ENCODE data around the gene GTF3A.
"Not testable (repeated sequence)": the region's sequence is repeated elsewhere in the genome, so short reads cannot be mapped to it uniquely, and the experiment has no call there.

GTF3A gene

GRCh38 chr13:27395007-27395510 is 29.4 kb upstream of the GTF3A start:
- H3K79me2 ChIP-seq (ENCODE audit: low read length): no peaks in the 10 kb centered on the region
- no peak overlapping the region for H3K9ac ChIP-seq (ENCODE audit: low read length)
- H2AFZ ChIP-seq (ENCODE audit: low read length): no peak overlapping the region
- no peak overlapping the region for H3K27ac ChIP-seq (ENCODE audit: low read length)
- no peaks in the 10 kb centered on the region for H3F3A ChIP-seq (ENCODE audit: insufficient read depth, low read length)
- no peaks in the 10 kb centered on the region for H3K36me3 ChIP-seq (replicated peaks; ENCODE audit: insufficient read depth, low read length)
- H4K20me1 ChIP-seq (ENCODE audit: insufficient read depth, low read length): no peaks in the 10 kb centered on the region
- H3K4me1 ChIP-seq (ENCODE audit: low read length): no peaks in the 10 kb centered on the region
- H3K9me3 ChIP-seq (replicated peaks; ENCODE audit: insufficient read depth, low read length): no peaks in the 10 kb centered on the region
- H3K27me3 ChIP-seq (replicated peaks; ENCODE audit: insufficient read depth, low read length): no peaks in the 10 kb centered on the region
- no peak for DNase-seq
- no peaks in the 10 kb centered on the region for H3K9me2 ChIP-seq (replicated peaks; ENCODE audit: insufficient read depth, low read length)
- no peak overlapping the region for H3K4me2 ChIP-seq (ENCODE audit: low read depth, low read length)
- no peak for TF ChIP-seq CTCF (IDR thresholded peaks at IDR 0.05; ENCODE audit: low read length)
- TF ChIP-seq EZH2 (optimal IDR thresholded peaks at IDR 0.05; ENCODE audit: low read depth, low read length): no peak
- no peak for TF ChIP-seq EZH2phosphoT487 (IDR thresholded peaks at IDR 0.05; ENCODE audit: low read length)
- no peak overlapping the region for H3K4me3 ChIP-seq (ENCODE audit: low read length)

DNA sequence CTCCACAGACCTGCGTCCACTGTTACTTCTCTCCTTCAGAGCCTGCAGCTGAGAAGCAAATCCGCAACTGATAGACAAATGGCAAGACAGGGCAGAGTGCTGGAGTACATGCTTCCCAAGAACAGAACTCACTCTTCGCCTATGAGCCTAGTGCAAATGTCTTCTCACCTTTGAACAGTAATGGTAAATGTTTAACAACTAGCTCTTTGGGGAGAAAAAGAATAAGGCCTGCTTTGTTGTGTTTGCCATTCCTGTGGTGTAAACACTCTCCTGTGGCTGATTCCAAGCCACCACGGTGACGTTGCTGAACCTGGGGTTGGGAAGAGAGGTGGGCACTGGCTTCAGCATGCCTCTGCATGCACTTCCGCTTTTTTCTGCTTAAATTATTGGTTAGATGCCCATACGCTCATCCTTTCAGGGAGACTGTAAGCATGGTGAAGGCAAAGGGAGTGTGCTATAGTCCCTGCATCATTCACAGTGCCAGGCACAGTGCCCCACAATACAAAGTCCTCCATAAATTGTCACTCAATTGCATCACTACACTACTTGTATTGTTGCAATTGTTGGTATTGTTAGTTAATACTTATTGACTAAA is 28.1 kb upstream of the GTF3A start:
- Histone ChIP-seq H3K79me2 (ENCODE audit: low read length) (no peaks in the 10 kb centered on the region), H3K4me2 (ENCODE audit: low read depth, low read length) (no peak overlapping the region), H4K20me1 (ENCODE audit: insufficient read depth, low read length) (no peaks in the 10 kb centered on the region), H3F3A (ENCODE audit: insufficient read depth, low read length) (no peaks in the 10 kb centered on the region), H3K9ac (ENCODE audit: low read length) (no peak overlapping the region), H3K27ac (ENCODE audit: low read length) (no peak overlapping the region), H3K4me1 (ENCODE audit: low read length) (no peaks in the 10 kb centered on the region), H3K36me3 (replicated peaks; ENCODE audit: insufficient read depth, low read length) (no peaks in the 10 kb centered on the region), H3K9me2 (replicated peaks; ENCODE audit: insufficient read depth, low read length) (no peaks in the 10 kb centered on the region), H3K4me3 (ENCODE audit: low read length) (no peak overlapping the region), H3K27me3 (replicated peaks; ENCODE audit: insufficient read depth, low read length) (no peaks in the 10 kb centered on the region), H2AFZ (ENCODE audit: low read length) (no peak overlapping the region), H3K9me3 (replicated peaks; ENCODE audit: insufficient read depth, low read length) (no peaks in the 10 kb centered on the region)
- no peak for TF ChIP-seq EZH2 (optimal IDR thresholded peaks at IDR 0.05; ENCODE audit: low read depth, low read length)
- TF ChIP-seq CTCF (IDR thresholded peaks at IDR 0.05; ENCODE audit: low read length): no peak
- no peak for TF ChIP-seq EZH2phosphoT487 (IDR thresholded peaks at IDR 0.05; ENCODE audit: low read length)
- DNase-seq: no peak

DNA sequence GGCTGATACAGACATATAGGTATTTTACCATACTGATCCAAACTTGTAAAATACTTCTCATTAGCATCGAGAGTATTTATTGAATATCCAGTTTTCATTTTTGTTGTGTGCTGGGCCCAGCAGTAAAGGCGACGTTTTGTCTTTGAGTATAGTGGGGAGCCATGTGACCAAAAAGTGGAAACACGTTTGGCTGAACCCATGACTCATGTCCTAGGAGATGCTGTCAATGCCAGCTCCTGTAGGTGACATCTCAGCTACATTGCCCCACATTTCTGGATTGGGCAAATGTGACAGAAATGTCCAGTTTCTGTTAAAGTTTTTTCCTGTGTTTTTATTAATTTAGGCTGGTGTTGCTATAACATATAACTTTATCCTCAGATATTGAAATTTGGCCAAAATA is 26.1 kb upstream of the GTF3A start:
- Histone ChIP-seq H3K9me3 (replicated peaks; ENCODE audit: insufficient read depth, low read length) (no peaks in the 10 kb centered on the region), H3K27ac (ENCODE audit: low read length) (no peak overlapping the region), H3K9ac (ENCODE audit: low read length) (no peak overlapping the region), H3K9me2 (replicated peaks; ENCODE audit: insufficient read depth, low read length) (no peaks in the 10 kb centered on the region), H4K20me1 (ENCODE audit: insufficient read depth, low read length) (no peaks in the 10 kb centered on the region), H3F3A (ENCODE audit: insufficient read depth, low read length) (no peaks in the 10 kb centered on the region), H3K4me2 (ENCODE audit: low read depth, low read length) (no peak overlapping the region), H2AFZ (ENCODE audit: low read length) (no peak overlapping the region), H3K79me2 (ENCODE audit: low read length) (no peaks in the 10 kb centered on the region), H3K27me3 (replicated peaks; ENCODE audit: insufficient read depth, low read length) (no peaks in the 10 kb centered on the region), H3K4me1 (ENCODE audit: low read length) (no peaks in the 10 kb centered on the region), H3K36me3 (replicated peaks; ENCODE audit: insufficient read depth, low read length) (no peaks in the 10 kb centered on the region), H3K4me3 (ENCODE audit: low read length) (no peak overlapping the region)
- DNase-seq: no peak
- TF ChIP-seq CTCF (IDR thresholded peaks at IDR 0.05; ENCODE audit: low read length) (no peak), EZH2phosphoT487 (IDR thresholded peaks at IDR 0.05; ENCODE audit: low read length) (no peak), EZH2 (optimal IDR thresholded peaks at IDR 0.05; ENCODE audit: low read depth, low read length) (no peak)

DNA sequence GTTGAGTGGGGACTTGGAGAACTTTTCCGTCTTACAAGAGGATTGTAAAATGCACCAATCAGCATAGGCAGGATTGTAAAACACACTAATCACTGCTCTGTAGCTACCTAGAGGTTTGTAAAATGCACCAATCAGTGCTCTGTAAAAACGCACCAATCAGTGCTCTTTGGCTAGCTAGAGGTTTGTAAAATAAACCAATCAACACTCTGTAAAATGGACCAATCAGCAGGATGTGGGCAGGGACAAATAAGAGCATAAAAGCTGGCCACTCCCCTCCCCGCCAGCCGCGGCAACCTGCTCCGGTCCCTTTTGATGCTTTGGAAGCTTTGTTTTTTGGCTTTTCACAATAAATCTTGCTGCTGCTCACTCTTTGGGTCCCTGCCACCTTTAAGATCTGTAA is 24.0 kb upstream of the GTF3A start:
- H3K4me1 ChIP-seq (ENCODE audit: low read length); DNase-seq; H3K27ac ChIP-seq (ENCODE audit: low read length); H3F3A ChIP-seq (ENCODE audit: insufficient read depth, low read length); H2AFZ ChIP-seq (ENCODE audit: low read length); H4K20me1 ChIP-seq (ENCODE audit: insufficient read depth, low read length); H3K36me3 ChIP-seq (replicated peaks; ENCODE audit: insufficient read depth, low read length); H3K27me3 ChIP-seq (replicated peaks; ENCODE audit: insufficient read depth, low read length); H3K4me2 ChIP-seq (ENCODE audit: low read depth, low read length); H3K9me2 ChIP-seq (replicated peaks; ENCODE audit: insufficient read depth, low read length); H3K4me3 ChIP-seq (ENCODE audit: low read length); H3K9me3 ChIP-seq (replicated peaks; ENCODE audit: insufficient read depth, low read length); H3K9ac ChIP-seq (ENCODE audit: low read length); H3K79me2 ChIP-seq (ENCODE audit: low read length): not testable (repeated sequence)
